ENCODE results near the gene PARL.

- TF ChIP-seq CTCF (IDR thresholded peaks at IDR 0.05) (no peak), ZFX (IDR thresholded peaks at IDR 0.05; ENCODE audit: borderline replicate concordance) (no peak)
These were observed 8.0 kb upstream of the PARL start for GRCh38 chr3:183892610-183893214.
